ENCODE results near the gene C20orf202. TPM values are rescaled to one million over a fixed set of nuclear protein-coding genes. Genes with fewer than 3 reads are reported as not detected.

The C20orf202 gene
- total RNA-seq, 1 experiment from 2014 or later = not detected

- Histone ChIP-seq H3K4me1 (ENCODE audit: control insufficient read depth in 1 of 2, insufficient read depth in 2 of 2, low read length in 2 of 2) (peaks cover 6 to 10% of the 10 kb centered on the region in 2 experiments; a peak in 3 of 4 replicates), H3K4me2 (ENCODE audit: low read length) (no peak overlapping the region), H4K20me1 (ENCODE audit: insufficient read depth) (no peaks in the 10 kb centered on the region), H3K27ac (ENCODE audit: low read depth, low read length) (no peak overlapping the region), H3K36me3 (ENCODE audit: control insufficient read depth in 1 of 2, insufficient read depth in 2 of 2, low read length in 2 of 2) (no peaks in the 10 kb centered on the region), H3K9me2 (ENCODE audit: insufficient read depth) (no peaks in the 10 kb centered on the region), H3K9ac (ENCODE audit: low read length) (no peak overlapping the region), H3K79me2 (ENCODE audit: insufficient read depth, low read length) (no peaks in the 10 kb centered on the region), H3K9me3 (ENCODE audit: control insufficient read depth in 1 of 2, insufficient read depth in 1 of 2, low read depth in 1 of 2, low read length in 2 of 2) (no peaks in the 10 kb centered on the region), H3K4me3 (replicated peaks in 1 of 2; ENCODE audit: low read depth in 1 of 2, low read length in 2 of 2) (no peak overlapping the region), H2AFZ (ENCODE audit: low read depth, low read length, poor library complexity, severe bottlenecking) (no peak overlapping the region), H3K27me3 (ENCODE audit: insufficient read depth, low read length) (no peaks in the 10 kb centered on the region)
- intact Hi-C loops (cut with micrococcal nuclease) = loop anchor here (10.0 kb wide), 1 partner anchor 366 kb away; no protein-coding TSS in a partner anchor
- ATAC-seq (no peak), DNase-seq (ENCODE audit: low read depth, low spot score) (no peak)
- ChIA-PET CTCF (no interaction called here), RAD21 (ENCODE audit: low non-redundant PET in 1 of 2, low total read pairs in 2 of 2, uncharacterized antibody in 2 of 2, unreplicated experiment in 2 of 2) (no interaction called here), POLR2A (no interaction called here)
- TF ChIP-seq YY1 (IDR thresholded peaks at IDR 0.05; ENCODE audit: extremely low read depth, insufficient replicate concordance, low read depth, low read length) (no peak), FOSL1 (IDR thresholded peaks at IDR 0.05; ENCODE audit: low read depth) (no peak), SIN3A (IDR thresholded peaks at IDR 0.05; ENCODE audit: low read depth) (no peak), TCF7L2 (IDR thresholded peaks at IDR 0.05; ENCODE audit: borderline replicate concordance, extremely low read depth, insufficient read depth, insufficient read length) (no peak), ELF1 (IDR thresholded peaks at IDR 0.05; ENCODE audit: borderline replicate concordance, low read depth) (no peak), ZNF274 (IDR thresholded peaks at IDR 0.05; ENCODE audit: low read depth, low read length) (no peak)
- BruUV-seq (replicated peaks) = no TSS peak
Measured at GRCh38 chr20:1180949-1181348, 22.3 kb upstream of the C20orf202 start.

GRCh38 chr20:1182106-1182505 is 21.1 kb upstream of the C20orf202 start:
- Histone ChIP-seq H3K27me3 (ENCODE audit: insufficient read depth, low read length) (no peaks in the 10 kb centered on the region), H4K20me1 (ENCODE audit: insufficient read depth) (no peaks in the 10 kb centered on the region), H2AFZ (ENCODE audit: low read depth, low read length, poor library complexity, severe bottlenecking) (no peak overlapping the region), H3K9ac (ENCODE audit: low read length) (no peak overlapping the region), H3K4me3 (replicated peaks in 1 of 2; ENCODE audit: low read depth in 1 of 2, low read length in 2 of 2) (no peak overlapping the region), H3K36me3 (ENCODE audit: control insufficient read depth in 1 of 2, insufficient read depth in 2 of 2, low read length in 2 of 2) (no peaks in the 10 kb centered on the region), H3K79me2 (ENCODE audit: insufficient read depth, low read length) (no peaks in the 10 kb centered on the region), H3K27ac (ENCODE audit: low read depth, low read length) (no peak overlapping the region), H3K9me2 (ENCODE audit: insufficient read depth) (no peaks in the 10 kb centered on the region), H3K4me2 (ENCODE audit: low read length) (no peak overlapping the region), H3K9me3 (ENCODE audit: control insufficient read depth in 1 of 2, insufficient read depth in 1 of 2, low read depth in 1 of 2, low read length in 2 of 2) (no peaks in the 10 kb centered on the region), H3K4me1 (ENCODE audit: control insufficient read depth in 1 of 2, insufficient read depth in 2 of 2, low read length in 2 of 2) (peaks cover 14 to 22% of the 10 kb centered on the region in 2 experiments; a peak in 3 of 4 replicates)
- ChIA-PET RAD21 (ENCODE audit: low non-redundant PET in 1 of 2, low total read pairs in 2 of 2, uncharacterized antibody in 2 of 2, unreplicated experiment in 2 of 2) (no interaction called here), CTCF (no interaction called here), POLR2A (no interaction called here)
- ATAC-seq = no peak
- no peak for TF ChIP-seq CTCF (IDR thresholded peaks at IDR 0.05 in 2 of 3, conservative IDR thresholded peaks at IDR 0.05 in 1 of 3; ENCODE audit: borderline replicate concordance in 1 of 3, insufficient read depth in 1 of 3, low read depth in 2 of 3, low read length in 2 of 3)
- no peak for TF ChIP-seq RAD21 (IDR thresholded peaks at IDR 0.05; ENCODE audit: low read depth)
- TF ChIP-seq ZFX (IDR thresholded peaks at IDR 0.05) = no peak
- TF ChIP-seq SIN3A (IDR thresholded peaks at IDR 0.05; ENCODE audit: low read depth) = no peak
- no TSS peak for BruUV-seq (replicated peaks)
- DNase-seq (ENCODE audit: low read depth, low spot score) = no peak
- intact Hi-C loops (cut with micrococcal nuclease) = loop anchor here (10.0 kb wide), 1 partner anchor 367 kb away; no protein-coding TSS in a partner anchor

Data from HCT116 (cell line).